ENCODE measurements around the gene KLHDC9.
A peak's percentile ranks its signal among the peaks of the same experiment; 100 is the strongest.

KLHDC9 gene

DNA sequence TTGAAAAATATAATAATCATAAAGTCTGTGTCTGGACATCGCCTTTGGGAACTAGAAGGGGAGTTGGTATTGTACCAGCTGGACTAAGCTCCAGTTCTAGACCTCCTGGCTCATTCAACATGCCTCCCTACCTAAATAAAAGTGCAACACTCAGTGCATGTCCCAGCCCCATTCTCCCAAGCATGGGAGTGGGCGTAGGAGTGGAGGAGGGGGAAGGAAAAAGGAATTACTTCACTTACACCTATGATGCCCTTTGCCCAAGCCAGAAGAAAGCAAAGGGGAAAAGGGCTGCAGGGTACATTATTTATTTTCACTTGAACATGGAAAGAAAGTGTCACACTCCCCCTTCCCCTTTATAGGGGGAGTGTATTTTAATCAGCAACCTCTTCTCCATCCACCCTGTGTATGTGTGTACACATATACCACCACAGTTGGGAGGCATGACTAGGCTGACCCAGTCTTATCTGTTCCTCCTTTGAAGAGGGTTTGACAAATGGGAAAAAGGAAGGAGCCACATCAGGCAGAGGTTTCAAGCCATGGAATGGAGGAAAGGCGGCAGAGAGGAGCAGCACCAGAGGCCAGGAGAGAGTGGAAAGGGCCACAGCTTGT, 23.0 kb downstream of the KLHDC9 start:
- H3K36me3 ChIP-seq (ENCODE audit: control insufficient read depth, insufficient read depth, low read length, severe bottlenecking) = peaks cover 54% of the 10 kb centered on the region
- H3K9me3 ChIP-seq (ENCODE audit: control insufficient read depth, low read length) = no peaks in the 10 kb centered on the region
- peak overlapping the region; percentile 2 for H3K9ac ChIP-seq (ENCODE audit: low read length)
- peaks cover 37% of the 10 kb centered on the region for H3K4me1 ChIP-seq (ENCODE audit: control insufficient read depth, insufficient read depth, low read length)
- no peak for DNase-seq (ENCODE audit: low read depth)
- H3K27me3 ChIP-seq (replicated peaks; ENCODE audit: control insufficient read depth, insufficient read depth, low read length) = no peaks in the 10 kb centered on the region
- no peak overlapping the region for H3K4me3 ChIP-seq (ENCODE audit: low read length)

DNA sequence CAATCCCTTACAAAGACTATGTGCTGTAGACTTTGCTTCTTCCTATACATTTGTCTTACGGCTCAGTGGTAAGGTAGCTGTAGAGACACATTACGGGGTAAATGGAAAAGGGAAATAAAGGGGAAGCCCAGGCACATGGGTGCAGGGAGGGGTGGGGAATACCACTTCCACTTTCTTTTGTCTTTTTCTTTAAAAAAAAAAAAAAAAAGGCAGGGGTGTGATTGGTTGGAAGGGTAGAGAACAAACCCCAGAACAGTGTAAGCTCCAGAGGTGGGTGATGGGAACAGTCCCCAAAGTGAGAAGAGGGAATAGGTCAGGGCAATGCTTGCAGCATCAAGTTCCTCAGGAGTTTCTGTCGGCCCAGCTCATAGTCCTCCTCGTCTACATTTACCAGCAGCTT, 23.7 kb downstream of the KLHDC9 start:
- Histone ChIP-seq H3K27me3 (replicated peaks; ENCODE audit: control insufficient read depth, insufficient read depth, low read length) (no peaks in the 10 kb centered on the region), H3K4me3 (ENCODE audit: low read length) (no peak overlapping the region), H3K36me3 (ENCODE audit: control insufficient read depth, insufficient read depth, low read length, severe bottlenecking) (peaks cover 59% of the 10 kb centered on the region), H3K9ac (ENCODE audit: low read length) (no peak overlapping the region), H3K4me1 (ENCODE audit: control insufficient read depth, insufficient read depth, low read length) (peaks cover 30% of the 10 kb centered on the region), H3K9me3 (ENCODE audit: control insufficient read depth, low read length) (no peaks in the 10 kb centered on the region)
- no peak for DNase-seq (ENCODE audit: low read depth)

DNA sequence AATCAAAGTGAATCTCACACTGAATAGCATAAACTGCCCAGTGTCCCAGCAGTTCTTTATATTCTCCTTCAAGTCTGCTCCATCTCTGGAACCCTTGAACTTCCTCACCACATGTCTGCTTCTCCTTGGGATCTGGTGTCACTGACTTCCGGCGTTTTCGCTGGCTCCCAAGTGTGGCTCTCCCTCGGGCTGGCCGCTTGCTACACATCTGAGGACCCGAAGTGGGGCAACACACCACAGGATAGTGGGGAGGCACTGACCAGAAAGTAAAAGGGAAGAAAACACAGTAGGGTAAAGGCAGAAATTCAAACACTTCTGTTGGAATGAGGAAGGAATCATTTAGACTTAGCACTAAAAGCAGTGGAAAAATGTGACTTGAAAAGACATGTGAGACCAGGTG, 24.8 kb downstream of the KLHDC9 start:
- no peak overlapping the region for H3K9ac ChIP-seq (ENCODE audit: low read length)
- H3K36me3 ChIP-seq (ENCODE audit: control insufficient read depth, insufficient read depth, low read length, severe bottlenecking) = peaks cover 70% of the 10 kb centered on the region
- no peak for DNase-seq (ENCODE audit: low read depth)
- H3K4me3 ChIP-seq (ENCODE audit: low read length) = no peak overlapping the region
- H3K27me3 ChIP-seq (replicated peaks; ENCODE audit: control insufficient read depth, insufficient read depth, low read length) = no peaks in the 10 kb centered on the region
- peaks cover 32% of the 10 kb centered on the region for H3K4me1 ChIP-seq (ENCODE audit: control insufficient read depth, insufficient read depth, low read length)
- no peaks in the 10 kb centered on the region for H3K9me3 ChIP-seq (ENCODE audit: control insufficient read depth, low read length)

DNA sequence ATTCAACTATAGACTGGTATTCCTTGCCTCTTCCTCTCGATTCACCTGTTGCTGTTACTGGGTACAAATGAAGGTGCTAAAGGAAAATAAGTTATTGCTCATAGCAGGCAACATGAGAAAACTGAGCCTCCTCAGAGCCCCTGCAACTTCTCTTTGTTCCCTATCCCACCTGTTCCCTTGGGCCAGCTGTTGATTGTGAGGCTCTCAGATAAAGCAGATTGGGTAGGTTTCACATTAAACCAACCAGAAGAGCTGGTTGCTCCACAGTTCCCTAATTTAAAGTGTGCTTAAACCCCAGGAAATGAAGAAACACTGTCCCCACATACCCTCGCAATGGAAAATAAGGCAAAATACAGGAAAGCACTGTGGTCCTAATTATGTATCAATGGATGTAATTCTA, 29.5 kb downstream of the KLHDC9 start:
- H3K36me3 ChIP-seq (ENCODE audit: control insufficient read depth, insufficient read depth, low read length, severe bottlenecking) = peaks cover 64% of the 10 kb centered on the region

DNA sequence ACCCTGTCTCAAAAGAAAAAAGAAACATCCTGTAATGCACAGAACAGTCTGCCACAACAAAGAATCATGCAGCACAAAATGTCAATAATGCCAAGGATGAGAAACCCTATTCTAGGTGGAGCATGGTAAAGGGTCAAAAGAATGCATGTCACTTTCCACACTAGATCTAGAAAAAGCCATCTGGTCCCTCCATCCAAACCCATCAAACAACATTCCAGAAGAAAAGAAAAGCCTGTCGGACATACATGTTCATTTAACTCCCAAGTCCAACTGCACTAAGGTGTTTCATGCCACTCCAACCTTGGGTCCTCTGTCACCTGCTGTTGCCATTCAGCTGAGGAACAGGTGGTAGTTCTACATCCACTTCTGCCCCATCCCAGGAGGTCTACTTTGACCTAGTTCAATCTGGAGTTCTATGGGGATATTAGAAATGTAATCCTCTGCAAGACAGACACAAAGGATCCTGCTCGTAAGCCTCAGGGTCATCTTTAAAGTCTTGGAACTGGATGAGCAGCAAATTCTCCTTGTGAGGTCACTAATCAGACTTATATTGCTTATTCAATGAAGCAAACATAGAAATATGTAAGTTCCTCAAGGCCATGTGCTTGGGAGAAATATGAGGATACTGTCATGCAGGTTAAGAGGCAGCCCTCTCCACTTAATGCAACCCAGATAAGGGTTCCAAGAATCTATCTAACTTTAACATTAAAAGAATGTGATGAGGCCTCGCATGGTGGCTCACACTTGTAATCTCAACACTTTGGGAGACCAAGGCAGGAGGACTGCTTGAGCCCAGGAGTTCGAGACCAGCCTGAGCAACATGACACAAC, 30.6 kb downstream of the KLHDC9 start:
- peaks cover 53% of the 10 kb centered on the region for H3K36me3 ChIP-seq (ENCODE audit: control insufficient read depth, insufficient read depth, low read length, severe bottlenecking)
- no peak for DNase-seq (ENCODE audit: low read depth)
- H3K9ac ChIP-seq (ENCODE audit: low read length) = no peak overlapping the region
- H3K27me3 ChIP-seq (replicated peaks; ENCODE audit: control insufficient read depth, insufficient read depth, low read length) = no peaks in the 10 kb centered on the region
- H3K4me3 ChIP-seq (ENCODE audit: low read length) = no peak overlapping the region
- H3K4me1 ChIP-seq (ENCODE audit: control insufficient read depth, insufficient read depth, low read length) = peaks cover 27% of the 10 kb centered on the region
- no peaks in the 10 kb centered on the region for H3K9me3 ChIP-seq (ENCODE audit: control insufficient read depth, low read length)

More for the DNA sequence above, 29.5 kb downstream of the KLHDC9 start:
- H3K27me3 ChIP-seq (replicated peaks; ENCODE audit: control insufficient read depth, insufficient read depth, low read length) = no peaks in the 10 kb centered on the region
- H3K4me3 ChIP-seq (ENCODE audit: low read length) = no peak overlapping the region
- no peak overlapping the region for H3K9ac ChIP-seq (ENCODE audit: low read length)
- H3K4me1 ChIP-seq (ENCODE audit: control insufficient read depth, insufficient read depth, low read length) = peaks cover 23% of the 10 kb centered on the region
- H3K9me3 ChIP-seq (ENCODE audit: control insufficient read depth, low read length) = no peaks in the 10 kb centered on the region
- no peak for DNase-seq (ENCODE audit: low read depth)

DNA sequence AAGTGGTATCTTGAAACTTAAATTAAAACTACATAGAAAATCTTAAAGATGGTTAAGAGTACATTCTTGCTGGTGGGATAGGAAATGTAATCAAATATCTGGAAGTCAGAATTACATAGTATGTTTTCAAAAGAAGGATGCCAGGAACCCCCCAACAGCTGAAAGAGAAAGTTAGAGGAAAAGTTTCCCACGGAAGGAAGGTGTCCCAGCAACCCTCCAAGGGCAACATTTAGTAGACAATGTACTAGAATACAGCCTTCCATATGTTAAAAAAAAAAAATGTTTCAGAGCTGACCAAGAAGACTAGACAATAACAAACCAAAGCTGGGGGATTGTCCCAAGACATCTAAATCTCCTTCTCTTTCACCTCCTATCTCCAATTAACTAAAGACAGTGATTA, 32.1 kb downstream of the KLHDC9 start:
- DNase-seq (ENCODE audit: low read depth) = no peak
- no peaks in the 10 kb centered on the region for H3K27me3 ChIP-seq (replicated peaks; ENCODE audit: control insufficient read depth, insufficient read depth, low read length)
- H3K4me3 ChIP-seq (ENCODE audit: low read length) = peak overlapping the region; percentile 94
- no peaks in the 10 kb centered on the region for H3K9me3 ChIP-seq (ENCODE audit: control insufficient read depth, low read length)
- peaks cover 30% of the 10 kb centered on the region for H3K4me1 ChIP-seq (ENCODE audit: control insufficient read depth, insufficient read depth, low read length)
- peaks cover 43% of the 10 kb centered on the region for H3K36me3 ChIP-seq (ENCODE audit: control insufficient read depth, insufficient read depth, low read length, severe bottlenecking)
- H3K9ac ChIP-seq (ENCODE audit: low read length) = peak overlapping the region; percentile 95

DNA sequence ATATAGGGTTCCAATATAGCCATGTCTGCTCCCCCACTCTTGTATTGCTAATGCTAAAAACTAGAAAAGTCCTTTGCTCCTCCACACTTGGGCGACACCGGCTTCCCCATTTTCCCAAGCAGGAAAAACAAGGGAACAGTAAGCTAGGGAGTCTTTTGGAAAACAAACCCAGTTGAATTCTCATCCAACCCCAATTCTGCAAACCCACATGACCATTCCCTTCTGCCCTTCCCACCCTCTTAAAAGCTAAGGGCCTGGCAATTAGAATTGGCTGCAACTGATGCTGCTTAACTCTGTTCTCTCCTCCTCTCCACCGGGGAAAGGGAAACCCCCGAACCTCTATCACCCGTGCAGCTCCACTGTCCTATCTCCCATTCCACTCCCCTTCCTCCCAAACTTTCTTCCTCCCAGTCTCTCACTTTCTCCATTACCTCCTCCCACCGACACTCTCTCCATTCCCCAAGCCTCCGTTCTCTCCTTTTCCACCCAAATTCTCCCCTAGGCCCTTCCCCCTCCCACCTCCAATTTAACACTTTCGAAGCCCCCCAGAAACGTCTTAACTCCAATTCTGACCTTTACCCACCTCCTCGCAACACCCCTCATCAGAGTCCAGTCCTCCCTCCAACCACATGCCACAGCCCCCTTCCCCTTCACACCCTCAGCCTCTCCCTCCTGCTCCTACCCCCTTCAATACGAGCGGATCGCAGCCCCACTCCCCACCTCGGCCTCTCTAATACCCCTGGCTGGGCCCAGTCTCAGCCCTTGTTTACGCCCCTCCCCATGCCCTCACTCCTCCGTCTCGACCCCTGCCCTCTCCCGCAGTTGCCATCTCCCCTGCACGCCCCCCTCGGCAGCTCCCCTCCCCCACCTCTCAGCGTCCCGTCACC, 33.6 kb downstream of the KLHDC9 start:
- H3K4me1 ChIP-seq (ENCODE audit: control insufficient read depth, insufficient read depth, low read length) = peaks cover 30% of the 10 kb centered on the region
- peak; percentile 67 for DNase-seq (ENCODE audit: low read depth)
- H3K36me3 ChIP-seq (ENCODE audit: control insufficient read depth, insufficient read depth, low read length, severe bottlenecking) = peaks cover 33% of the 10 kb centered on the region
- no peaks in the 10 kb centered on the region for H3K27me3 ChIP-seq (replicated peaks; ENCODE audit: control insufficient read depth, insufficient read depth, low read length)
- peak overlapping the region; percentile 95 for H3K9ac ChIP-seq (ENCODE audit: low read length)
- H3K4me3 ChIP-seq (ENCODE audit: low read length) = peak overlapping the region; percentile 94
- no peaks in the 10 kb centered on the region for H3K9me3 ChIP-seq (ENCODE audit: control insufficient read depth, low read length)

DNA sequence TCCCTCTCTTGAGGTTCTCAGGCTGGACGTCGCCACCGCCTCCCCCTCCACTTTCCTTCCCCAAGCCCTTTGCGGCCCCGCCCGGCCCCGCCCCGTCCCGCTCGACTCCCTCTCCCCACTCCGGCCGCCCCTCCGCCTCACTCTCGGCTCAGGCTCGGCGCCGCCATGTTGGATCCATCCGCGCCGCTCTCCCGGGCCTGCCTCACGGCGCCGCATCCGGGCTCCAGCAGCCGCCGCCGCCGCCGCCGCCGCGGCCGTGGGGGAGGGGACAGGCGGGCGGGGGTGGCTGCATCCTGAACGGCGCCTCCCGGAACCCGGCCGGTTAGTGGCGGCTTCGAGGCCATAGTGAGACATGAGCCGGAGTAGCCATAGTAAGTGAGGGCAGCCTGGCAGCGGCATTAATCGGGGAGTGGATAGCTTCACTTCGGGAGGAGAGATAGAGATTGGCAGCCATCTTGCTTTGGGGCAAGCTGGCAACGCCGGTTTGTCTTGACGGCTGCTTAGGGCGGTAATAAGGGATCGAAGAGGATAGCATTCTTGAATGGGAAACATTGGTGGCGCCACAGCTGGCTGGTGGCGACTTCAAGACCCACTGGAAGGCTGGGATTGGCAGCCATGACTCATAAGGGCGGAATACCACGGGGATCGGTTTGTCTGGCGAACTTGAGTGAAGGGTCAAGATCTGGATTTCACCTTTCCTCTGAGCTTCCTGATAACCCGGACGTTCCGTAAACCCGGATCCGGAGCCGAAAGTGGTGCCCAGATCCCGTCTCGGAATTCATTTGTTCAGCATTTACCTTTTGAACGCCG, 34.5 kb downstream of the KLHDC9 start, which contains the start of gene DEDD:
Gene DEDD (minus strand): TSS at position 258 of the 810 bp plus-strand sequence. CDS start 8,205 bp downstream, outside the sequence.
- H3K9ac ChIP-seq (ENCODE audit: low read length) = peak within 1 kb of the TSS; percentile 95
- H3K27me3 ChIP-seq (replicated peaks; ENCODE audit: control insufficient read depth, insufficient read depth, low read length) = no peaks in the 10 kb centered on the region
- DNase-seq (ENCODE audit: low read depth) = peak; percentile 96
- no peaks in the 10 kb centered on the region for H3K9me3 ChIP-seq (ENCODE audit: control insufficient read depth, low read length)
- peaks cover 24% of the 10 kb centered on the region for H3K36me3 ChIP-seq (ENCODE audit: control insufficient read depth, insufficient read depth, low read length, severe bottlenecking)
- H3K4me1 ChIP-seq (ENCODE audit: control insufficient read depth, insufficient read depth, low read length) = peaks cover 34% of the 10 kb centered on the region
- peak within 1 kb of the TSS; percentile 94 for H3K4me3 ChIP-seq (ENCODE audit: low read length)

DNA sequence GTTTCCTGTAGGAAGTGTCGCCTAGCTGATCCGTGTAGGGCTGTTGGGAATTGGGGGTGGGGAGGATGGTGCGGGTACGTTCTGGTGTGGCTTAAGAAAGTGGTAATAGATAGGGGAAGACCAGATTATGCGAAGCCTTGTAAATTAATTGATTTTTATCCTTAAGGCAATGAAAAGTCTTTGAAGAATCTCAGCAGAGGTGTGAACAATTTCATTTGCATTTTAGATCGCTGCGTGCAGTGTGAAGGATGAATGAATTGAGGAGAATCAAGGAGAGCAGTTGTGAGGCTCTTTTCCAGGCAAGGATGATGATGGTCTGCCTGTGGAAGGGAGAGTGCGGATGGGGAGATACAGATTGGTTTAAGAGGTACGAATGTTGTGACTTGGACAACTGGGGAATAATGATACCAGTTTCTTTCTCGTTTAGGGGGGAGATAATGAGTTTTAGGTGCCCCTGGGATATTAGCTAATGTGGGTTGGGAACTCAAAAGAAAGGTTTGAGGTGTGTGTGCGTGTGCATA, 35.1 kb downstream of the KLHDC9 start:
- H3K9me3 ChIP-seq (ENCODE audit: control insufficient read depth, low read length) = no peaks in the 10 kb centered on the region
- no peak for DNase-seq (ENCODE audit: low read depth)
- peaks cover 35% of the 10 kb centered on the region for H3K4me1 ChIP-seq (ENCODE audit: control insufficient read depth, insufficient read depth, low read length)
- peak overlapping the region; percentile 95 for H3K9ac ChIP-seq (ENCODE audit: low read length)
- H3K36me3 ChIP-seq (ENCODE audit: control insufficient read depth, insufficient read depth, low read length, severe bottlenecking) = peaks cover 18% of the 10 kb centered on the region
- peak overlapping the region; percentile 94 for H3K4me3 ChIP-seq (ENCODE audit: low read length)
- H3K27me3 ChIP-seq (replicated peaks; ENCODE audit: control insufficient read depth, insufficient read depth, low read length) = no peaks in the 10 kb centered on the region

DNA sequence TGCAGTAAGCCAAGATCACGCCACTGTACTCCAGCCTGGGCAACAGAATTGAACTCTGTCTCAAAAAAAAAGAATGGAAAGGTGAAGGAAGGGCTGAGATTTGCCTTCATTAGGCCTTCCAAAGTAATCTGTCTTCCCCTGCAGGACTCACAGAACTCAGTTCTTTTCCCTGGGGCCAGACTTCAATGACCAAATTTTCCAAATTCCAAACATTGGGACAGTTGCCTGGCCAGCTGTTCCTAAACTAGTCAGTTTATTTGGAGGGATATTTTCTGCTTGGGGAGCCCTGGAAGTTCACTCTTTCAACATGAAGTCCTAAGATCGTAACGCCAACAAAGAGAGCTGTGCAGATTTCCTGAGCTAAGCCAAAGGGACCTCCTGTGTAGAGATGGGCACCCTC, 39.7 kb downstream of the KLHDC9 start:
- Histone ChIP-seq H3K4me1 (ENCODE audit: control insufficient read depth, insufficient read depth, low read length) (peaks cover 19% of the 10 kb centered on the region), H3K9me3 (ENCODE audit: control insufficient read depth, low read length) (no peaks in the 10 kb centered on the region), H3K9ac (ENCODE audit: low read length) (peak overlapping the region; percentile 20), H3K4me3 (ENCODE audit: low read length) (no peak overlapping the region), H3K27me3 (replicated peaks; ENCODE audit: control insufficient read depth, insufficient read depth, low read length) (no peaks in the 10 kb centered on the region), H3K36me3 (ENCODE audit: control insufficient read depth, insufficient read depth, low read length, severe bottlenecking) (no peaks in the 10 kb centered on the region)
- no peak for DNase-seq (ENCODE audit: low read depth)

Data from adipocyte (in vitro differentiated cells).